Small intestine (tissue), 7 donors: ENCODE measurements around the gene SERINC5. TPM values are rescaled to one million over a fixed set of nuclear protein-coding genes. Genes with fewer than 3 reads are reported as not detected.

Experiments used
- DNase-seq, 2 donors: peaks; one replicate each; pipeline versions ENCODE4 v3.0.0 to v3.0.0-alpha.2; 2013
- FAIRE-seq: peaks from 2 replicates; lab custom pipeline; 2012; peaks lifted over from hg19 to GRCh38; lab: Jason Lieb, UNC
- H3K27ac ChIP-seq, 3 donors: one replicate each; pipeline ENCODE4 v1.5.1; 2013; ENCODE audit warnings: low read length in 2 of 3, mild to moderate bottlenecking in 2 of 3, control low read depth in 1 of 3, inconsistent platforms in 1 of 3, low read depth in 1 of 3, moderate library complexity in 1 of 3
- H3K27me3 ChIP-seq, 3 donors: one replicate each; pipeline ENCODE4 v1.6.1; 2013; ENCODE audit warnings: low read length in 3 of 3, inconsistent platforms in 1 of 3; ENCODE audit not compliant: control insufficient read depth in 3 of 3, insufficient read depth in 3 of 3
- H3K36me3 ChIP-seq, 3 donors: one replicate each; pipeline ENCODE4 v1.6.1; 2013; ENCODE audit warnings: low read length in 3 of 3, inconsistent platforms in 1 of 3, low read depth in 1 of 3, mild to moderate bottlenecking in 1 of 3, moderate library complexity in 1 of 3; ENCODE audit not compliant: control insufficient read depth in 3 of 3, insufficient read depth in 2 of 3
- H3K4me1 ChIP-seq, 3 donors: one replicate each; pipeline ENCODE4 v1.6.1; 2013; ENCODE audit warnings: low read length in 2 of 3, inconsistent platforms in 1 of 3, low read depth in 1 of 3, mild to moderate bottlenecking in 1 of 3, moderate library complexity in 1 of 3; ENCODE audit not compliant: control insufficient read depth in 3 of 3, insufficient read depth in 2 of 3
- H3K4me3 ChIP-seq, 3 donors: one replicate each; pipeline ENCODE4 v1.5.1; 2013; ENCODE audit warnings: low read length in 3 of 3, control low read depth in 1 of 3, inconsistent platforms in 1 of 3, low read depth in 1 of 3, mild to moderate bottlenecking in 1 of 3, moderate library complexity in 1 of 3
- H3K9me3 ChIP-seq, 2 donors: one replicate each; pipeline ENCODE4 v1.6.1; 2013; ENCODE audit warnings: low read depth in 1 of 2, low read length in 1 of 2; ENCODE audit not compliant: control insufficient read depth in 2 of 2, insufficient read depth in 1 of 2
- WGBS, 3 donors: extraction: QIAGEN DNeasy Blood & Tissue Kit; methylation state at CpG; one replicate each; pipeline ENCODE4 v1.1.7; 2013; 5-methylcytosine and 5-hydroxymethylcytosine counted together
- polyA plus RNA-seq, 4 donors: library from polyadenylated mRNA; stranded (reverse) in 3 of 4; unstranded in 1 of 4; fragments of 200-250 nt in 3 of 4; fragments of 120-200 nt in 1 of 4; gene quantifications; one replicate each; pipeline versions ENCODE4 v1.2.1 to v1.2.3, GENCODE V29; 2013
- donor health status: healthy with polysubstance abuse.
- donor health status: control.
- donor health status: control.
- donor health status: Bipolar disorder and iron deficiency.
- donor health status: healthy.

Gene SERINC5
- polyA plus RNA-seq, 4 donors: 1.9 to 62.9 (median 7.6) TPM

DNA sequence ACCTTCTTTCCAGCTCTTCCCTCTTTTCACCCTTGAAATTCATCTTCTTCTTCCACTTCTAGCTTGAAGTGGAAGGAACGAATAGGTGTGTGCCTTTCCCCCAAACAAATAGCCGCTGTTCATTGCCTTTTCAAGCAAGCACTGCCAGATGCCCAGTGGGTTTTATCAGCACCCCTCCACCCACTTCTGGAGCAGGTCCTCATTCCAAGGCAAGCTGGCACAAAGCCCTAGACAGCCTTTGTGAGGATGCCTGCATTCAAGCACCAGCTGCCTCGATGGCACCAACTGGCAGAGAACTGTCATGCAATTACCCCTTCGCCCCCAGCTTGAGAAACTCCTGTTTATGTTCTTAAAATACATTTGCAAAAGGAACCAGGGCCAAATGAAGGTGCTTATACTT lies 36.5 kb downstream of the SERINC5 start:
- Histone ChIP-seq H3K4me3 (no peak overlapping the region), H3K36me3 (peaks cover 0 to 32% (median 3%) of the 10 kb centered on the region in 3 donors), H3K4me1 (peaks cover 0 to 7% (median 0%) of the 10 kb centered on the region in 3 donors), H3K27ac (no peak overlapping the region), H3K27me3 (no peaks in the 10 kb centered on the region), H3K9me3 (no peaks in the 10 kb centered on the region)
- FAIRE-seq (no peak), DNase-seq (no peak)
- WGBS, 3 donors: 64 to 87% (median 70%) methylated on average over 4 of the region's 4 CpGs

DNA sequence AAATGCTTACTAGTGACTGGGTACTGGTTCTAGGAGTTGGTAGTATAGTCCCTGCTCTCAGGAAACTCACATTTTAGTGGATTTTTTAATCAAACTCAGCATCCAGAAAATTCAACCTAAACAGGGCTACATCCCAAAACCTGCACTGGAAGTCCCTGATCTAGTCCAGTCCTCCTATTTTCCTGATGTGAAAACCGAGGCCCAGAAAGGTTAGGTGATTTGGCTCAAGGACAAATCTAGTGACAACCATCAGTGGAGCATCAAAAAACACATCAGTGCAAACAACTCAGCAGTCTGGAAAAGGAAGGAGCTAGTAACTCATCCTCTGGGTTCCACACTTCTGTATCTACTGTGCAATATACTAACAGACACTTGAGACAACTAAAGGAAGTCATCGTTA lies 38.2 kb downstream of the SERINC5 start:
- peaks cover 0 to 25% (median 3%) of the 10 kb centered on the region in 3 donors for H3K36me3 ChIP-seq
- no peaks in the 10 kb centered on the region for H3K9me3 ChIP-seq
- H3K27ac ChIP-seq: no peak overlapping the region
- FAIRE-seq: no peak
- no peak overlapping the region for H3K4me3 ChIP-seq
- DNase-seq: no peak
- H3K27me3 ChIP-seq: no peaks in the 10 kb centered on the region
- H3K4me1 ChIP-seq: peaks cover 0 to 7% (median 1%) of the 10 kb centered on the region in 3 donors
- 64 to 70% (median 65%) methylated on average over 2 of the region's 2 CpGs for WGBS, 3 donors

DNA sequence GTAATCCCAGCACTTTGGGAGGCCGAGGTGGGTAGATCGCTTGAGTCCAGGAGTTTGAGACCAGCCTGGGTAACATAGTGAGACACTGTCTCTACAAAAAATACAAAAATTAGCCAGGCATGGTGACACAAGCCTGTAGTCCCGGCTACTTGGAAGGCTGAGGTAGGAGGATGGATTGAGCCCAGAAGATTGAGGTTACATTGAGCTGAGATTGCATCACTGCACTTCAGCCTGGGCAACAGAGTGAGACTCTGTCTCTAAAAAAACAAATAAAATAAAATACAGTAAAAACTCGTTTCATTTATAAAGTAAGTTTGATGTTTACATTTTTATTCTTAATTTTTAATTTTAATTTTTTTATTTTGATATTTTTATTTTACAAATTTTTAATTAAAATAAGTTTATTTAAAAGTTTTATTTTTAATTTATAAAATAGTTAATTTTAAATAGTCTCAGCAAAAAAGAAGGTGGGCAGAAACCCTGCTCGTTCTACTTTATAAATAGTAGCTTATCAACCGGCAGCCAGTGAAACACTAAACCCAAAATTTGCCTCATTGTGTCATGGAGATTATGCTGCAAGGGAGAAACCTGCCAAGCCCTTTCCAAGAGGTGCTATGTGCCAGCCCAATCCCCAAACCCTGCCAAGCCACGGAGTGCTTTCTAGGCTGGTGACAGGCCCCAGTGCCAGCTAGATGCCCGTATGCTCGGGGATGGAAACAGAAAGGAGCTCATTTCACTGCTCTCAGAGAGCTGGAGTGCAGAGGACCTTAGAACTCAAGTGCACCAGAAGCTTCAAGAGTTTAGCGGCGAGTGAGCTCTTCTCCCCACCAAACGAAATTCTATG lies 38.9 kb downstream of the SERINC5 start:
- H3K9me3 ChIP-seq: no peaks in the 10 kb centered on the region
- no peaks in the 10 kb centered on the region for H3K27me3 ChIP-seq
- H3K4me1 ChIP-seq: peaks cover 0 to 11% (median 5%) of the 10 kb centered on the region in 3 donors
- H3K36me3 ChIP-seq: peaks cover 0 to 23% (median 3%) of the 10 kb centered on the region in 3 donors
- peak overlapping the region in 1 of 3 donors; percentile 16 for H3K27ac ChIP-seq
- DNase-seq: no peak
- H3K4me3 ChIP-seq: no peak overlapping the region
- peak; percentile 5 for FAIRE-seq
- 56 to 62% (median 59%) methylated on average over 12 of the region's 12 CpGs for WGBS, 3 donors

DNA sequence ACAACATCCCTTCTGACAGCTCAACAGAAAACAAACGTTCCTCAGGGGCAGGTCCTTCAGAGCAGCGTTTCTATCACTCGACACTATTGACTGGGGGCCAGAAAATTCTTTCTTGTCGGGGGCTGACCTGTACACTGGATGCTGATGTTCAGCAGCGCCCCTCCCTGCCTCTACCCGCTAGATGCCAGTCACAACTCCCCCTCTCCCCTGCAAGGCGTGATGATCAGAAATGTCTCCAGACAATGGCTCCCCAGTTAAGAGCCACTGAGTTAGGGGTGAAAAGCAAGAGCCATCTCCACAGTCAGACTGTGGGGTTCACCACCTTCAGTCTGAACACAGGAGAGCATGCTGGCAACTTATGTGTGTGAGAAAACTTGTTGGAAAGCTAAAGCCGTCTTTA lies 39.8 kb downstream of the SERINC5 start:
- Histone ChIP-seq H3K27me3 (no peaks in the 10 kb centered on the region), H3K36me3 (peaks cover 0 to 19% (median 3%) of the 10 kb centered on the region in 3 donors), H3K4me1 (peaks cover 0 to 11% (median 8%) of the 10 kb centered on the region in 3 donors), H3K9me3 (no peaks in the 10 kb centered on the region), H3K4me3 (no peak overlapping the region), H3K27ac (peak overlapping the region in 1 of 3 donors; percentile 36)
- 59 to 73% (median 67%) methylated on average over 8 of the region's 8 CpGs for WGBS, 3 donors
- DNase-seq (no peak), FAIRE-seq (no peak)

DNA sequence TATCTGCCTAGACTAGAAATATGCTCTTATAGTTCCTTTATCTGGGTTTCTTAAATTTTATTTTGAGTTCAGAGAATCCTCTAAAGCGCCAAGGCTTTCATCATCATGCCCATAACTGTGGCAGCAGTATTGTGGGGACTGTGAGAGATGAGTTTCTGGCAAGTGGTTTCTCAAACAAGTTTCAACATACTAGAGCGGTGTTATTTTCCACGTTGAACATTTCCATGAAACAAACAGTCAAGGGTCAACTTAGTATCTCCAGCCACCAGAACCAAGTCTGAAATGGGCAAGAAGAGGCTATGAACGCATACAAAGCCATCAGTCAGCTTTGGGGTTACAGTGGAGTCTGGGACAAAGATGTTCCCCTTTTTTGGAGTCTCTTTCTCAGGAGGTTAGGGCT lies 40.3 kb downstream of the SERINC5 start:
- Histone ChIP-seq H3K27ac (peak overlapping the region in 1 of 3 donors; percentile 32), H3K9me3 (no peaks in the 10 kb centered on the region), H3K27me3 (no peaks in the 10 kb centered on the region), H3K36me3 (peaks cover 0 to 16% (median 0%) of the 10 kb centered on the region in 3 donors), H3K4me3 (no peak overlapping the region), H3K4me1 (peaks cover 0 to 9% (median 6%) of the 10 kb centered on the region in 3 donors)
- no peak for FAIRE-seq
- 75 to 83% (median 76%) methylated on average over 4 of the region's 4 CpGs for WGBS, 3 donors
- DNase-seq: no peak

DNA sequence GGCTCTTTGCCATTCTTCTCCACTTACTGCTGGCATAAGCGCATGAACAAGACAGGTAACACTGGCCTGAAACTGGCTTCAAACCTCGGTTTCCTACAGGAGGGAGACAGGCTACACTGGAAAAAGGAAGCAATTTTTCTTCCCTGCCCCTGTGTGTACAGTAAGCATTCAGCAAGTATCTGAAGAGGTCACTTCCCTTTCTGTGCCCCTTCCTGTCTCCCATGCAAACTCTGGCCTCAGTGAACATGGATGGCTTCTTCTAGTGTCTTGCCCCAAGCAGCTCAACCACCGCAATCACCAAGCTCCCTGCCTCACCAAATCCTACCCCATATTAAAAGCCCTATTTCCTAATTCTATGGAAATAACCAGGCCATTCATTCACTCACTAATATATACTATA lies 42.4 kb downstream of the SERINC5 start:
- Histone ChIP-seq H3K27ac (no peak overlapping the region), H3K4me1 (peaks cover 0 to 9% (median 4%) of the 10 kb centered on the region in 3 donors), H3K4me3 (no peak overlapping the region), H3K9me3 (no peaks in the 10 kb centered on the region), H3K27me3 (no peaks in the 10 kb centered on the region), H3K36me3 (peaks cover 0 to 11% (median 0%) of the 10 kb centered on the region in 3 donors)
- no peak for DNase-seq
- 71 to 81% (median 77%) methylated on average over 3 of the region's 3 CpGs for WGBS, 3 donors
- no peak for FAIRE-seq

DNA sequence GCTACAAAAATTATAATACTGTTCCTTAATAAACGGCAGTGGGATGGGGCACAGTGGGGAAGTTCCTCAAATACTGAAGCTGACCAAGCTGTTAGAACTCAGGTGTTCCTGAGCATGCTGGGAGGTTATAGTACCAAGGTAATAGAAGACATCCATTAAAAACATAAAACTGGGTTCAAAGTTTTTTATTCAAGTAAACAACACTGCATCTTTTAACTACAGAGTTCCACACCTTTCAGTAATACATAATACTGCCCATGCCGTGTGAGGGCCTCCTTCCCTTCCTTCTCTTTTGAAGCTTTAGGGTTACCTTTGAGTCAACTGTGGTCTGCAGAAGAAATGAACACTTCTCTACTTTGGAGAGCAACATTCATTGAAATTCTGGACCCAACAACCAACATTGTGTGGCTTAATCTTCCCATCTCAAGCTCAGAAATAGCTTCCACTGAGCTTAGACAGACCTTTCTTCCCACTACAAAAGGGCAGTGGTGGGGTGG lies 43.6 kb downstream of the SERINC5 start:
- H3K36me3 ChIP-seq: peaks cover 0 to 12% (median 0%) of the 10 kb centered on the region in 3 donors
- H3K4me1 ChIP-seq: peaks cover 0 to 9% (median 4%) of the 10 kb centered on the region in 3 donors
- H3K27ac ChIP-seq: no peak overlapping the region
- FAIRE-seq: no peak
- H3K4me3 ChIP-seq: no peak overlapping the region
- WGBS, 3 donors: 27 to 53% (median 45%) methylated on average over 2 of the region's 2 CpGs
- no peaks in the 10 kb centered on the region for H3K9me3 ChIP-seq
- no peaks in the 10 kb centered on the region for H3K27me3 ChIP-seq
- no peak for DNase-seq

DNA sequence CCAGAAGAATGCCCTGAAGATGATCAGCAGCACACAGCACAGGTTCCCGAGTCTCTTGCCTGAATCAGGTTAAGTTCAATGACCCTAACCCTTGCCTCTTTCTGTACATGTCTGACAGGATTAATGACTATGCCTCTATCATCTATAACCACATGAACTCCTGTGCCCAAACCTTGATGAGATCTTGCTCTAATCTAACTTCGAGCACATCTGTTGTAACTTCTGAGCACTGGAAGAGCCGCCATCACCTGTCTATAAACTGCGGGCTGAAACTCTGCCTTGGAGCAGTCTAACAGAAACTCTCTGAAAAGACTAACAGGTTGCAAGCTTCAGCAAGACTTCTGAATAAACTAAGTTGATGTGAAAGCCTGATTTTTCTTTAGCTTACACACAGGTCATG lies 44.5 kb downstream of the SERINC5 start:
- Histone ChIP-seq H3K27ac (no peak overlapping the region), H3K9me3 (no peaks in the 10 kb centered on the region), H3K4me3 (no peak overlapping the region), H3K4me1 (peaks cover 0 to 11% (median 4%) of the 10 kb centered on the region in 3 donors), H3K27me3 (no peaks in the 10 kb centered on the region), H3K36me3 (peaks cover 0 to 11% (median 0%) of the 10 kb centered on the region in 3 donors)
- WGBS, 3 donors: 53 to 65% (median 56%) methylated on average over 4 of the region's 4 CpGs
- FAIRE-seq: no peak
- DNase-seq: no peak
